OCI-M1 (cell line): ENCODE data around the gene SRP9.
"Not testable (repeated sequence)": the region's sequence is repeated elsewhere in the genome, so short reads cannot be mapped to it uniquely, and the experiment has no call there.

ENCODE experiments used
- DNase-seq: peaks from one replicate; lab custom pipeline; 2025; lab: John Stamatoyannopoulos, UW

SRP9 gene

GRCh38 chr1:225815526-225816178 lies 38.0 kb downstream of the SRP9 start:
- DNase-seq, result no peak

- no peak for DNase-seq
Observed at GRCh38 chr1:225816643-225817538, 39.3 kb downstream of the SRP9 start.

- peak; percentile 72 for DNase-seq
Observed at GRCh38 chr1:225817611-225818061, 40.0 kb downstream of the SRP9 start.

DNA sequence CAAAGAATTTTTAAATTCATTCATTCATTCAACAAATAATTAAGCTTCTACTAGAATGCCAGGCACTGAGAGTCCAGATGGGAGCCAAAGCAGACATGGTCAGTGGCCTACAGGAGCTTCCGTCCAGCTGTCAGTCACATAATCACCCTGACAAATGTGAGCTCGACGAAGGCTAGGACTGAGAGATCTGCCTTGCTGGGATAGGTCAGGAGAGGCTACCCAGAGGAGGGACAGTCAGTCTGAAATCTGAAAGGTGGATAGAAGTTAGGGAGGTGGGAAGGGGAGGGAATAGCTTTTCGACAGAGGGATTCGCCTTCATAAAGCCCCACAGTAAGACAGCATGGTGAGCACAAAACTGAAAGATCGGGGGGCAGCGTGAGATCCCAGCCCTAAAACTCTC lies 40.6 kb downstream of the SRP9 start:
- no peak for DNase-seq

DNA sequence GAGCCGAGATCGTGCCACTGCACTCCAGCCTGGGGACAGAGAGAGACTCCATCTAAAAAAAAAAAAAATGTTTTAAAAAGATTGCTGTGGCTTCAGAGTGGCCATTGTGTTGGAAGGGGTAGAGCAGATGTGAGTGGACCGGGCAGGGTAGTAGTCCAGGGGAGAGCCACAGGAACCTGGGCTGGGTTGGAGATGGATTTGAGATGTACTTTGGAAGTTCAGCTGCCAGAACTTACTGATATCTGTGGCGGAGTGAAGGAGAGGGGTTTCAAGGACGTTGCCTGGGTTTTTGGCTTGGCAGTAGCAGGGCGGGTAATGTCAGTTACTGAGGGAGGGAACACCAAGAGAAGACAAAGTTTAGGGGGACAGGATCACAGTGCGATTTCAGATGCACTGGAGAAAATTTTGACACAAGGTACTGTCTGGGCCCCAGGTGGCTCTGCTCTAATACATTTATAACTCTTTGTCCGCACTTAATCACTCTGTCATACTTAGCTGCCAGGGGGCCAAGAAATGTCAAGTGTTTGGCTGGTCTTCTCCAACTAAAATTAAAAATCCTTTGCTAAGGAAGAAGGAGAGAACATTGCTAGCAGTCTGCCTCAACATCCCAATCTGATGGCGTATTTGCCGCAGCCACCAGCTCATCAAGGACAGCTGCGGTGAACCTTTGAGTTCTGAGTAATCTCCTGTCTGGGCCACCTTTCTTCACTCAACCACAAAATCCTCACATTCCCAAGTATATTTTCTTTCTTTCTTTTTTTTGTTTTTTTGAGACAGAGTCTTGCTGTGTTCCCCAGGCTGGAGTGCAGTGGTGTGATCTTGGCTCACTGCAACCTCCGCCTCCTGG lies 41.9 kb downstream of the SRP9 start:
- no peak for DNase-seq

DNA sequence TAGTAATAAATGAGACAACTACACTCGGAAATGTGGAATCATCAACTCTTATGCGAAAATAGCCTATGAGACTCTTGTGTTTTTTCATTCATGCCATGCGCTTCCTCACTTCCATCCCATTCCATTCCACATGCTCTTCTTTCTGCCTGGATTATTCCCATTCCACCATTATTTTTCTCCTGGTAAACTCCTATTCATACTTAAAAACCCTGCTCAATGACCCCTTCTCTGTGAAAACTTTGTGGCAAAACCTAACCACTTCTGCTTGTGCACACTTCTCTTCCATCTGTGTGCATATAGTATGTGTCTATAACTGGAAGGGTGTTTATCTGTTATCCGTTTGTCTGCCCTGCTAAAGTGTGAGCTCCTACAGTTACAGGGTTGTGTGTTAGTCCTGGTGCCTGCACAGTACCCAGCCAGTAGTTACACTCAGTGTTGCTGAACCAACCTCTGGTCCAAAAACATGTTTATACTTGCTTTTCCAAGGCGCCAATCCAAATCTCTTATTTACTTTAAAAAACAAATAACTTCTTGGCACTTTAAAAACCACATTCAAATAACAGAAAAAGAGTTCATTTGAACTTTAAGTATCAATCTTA lies 43.0 kb downstream of the SRP9 start:
- DNase-seq, result no peak

DNA sequence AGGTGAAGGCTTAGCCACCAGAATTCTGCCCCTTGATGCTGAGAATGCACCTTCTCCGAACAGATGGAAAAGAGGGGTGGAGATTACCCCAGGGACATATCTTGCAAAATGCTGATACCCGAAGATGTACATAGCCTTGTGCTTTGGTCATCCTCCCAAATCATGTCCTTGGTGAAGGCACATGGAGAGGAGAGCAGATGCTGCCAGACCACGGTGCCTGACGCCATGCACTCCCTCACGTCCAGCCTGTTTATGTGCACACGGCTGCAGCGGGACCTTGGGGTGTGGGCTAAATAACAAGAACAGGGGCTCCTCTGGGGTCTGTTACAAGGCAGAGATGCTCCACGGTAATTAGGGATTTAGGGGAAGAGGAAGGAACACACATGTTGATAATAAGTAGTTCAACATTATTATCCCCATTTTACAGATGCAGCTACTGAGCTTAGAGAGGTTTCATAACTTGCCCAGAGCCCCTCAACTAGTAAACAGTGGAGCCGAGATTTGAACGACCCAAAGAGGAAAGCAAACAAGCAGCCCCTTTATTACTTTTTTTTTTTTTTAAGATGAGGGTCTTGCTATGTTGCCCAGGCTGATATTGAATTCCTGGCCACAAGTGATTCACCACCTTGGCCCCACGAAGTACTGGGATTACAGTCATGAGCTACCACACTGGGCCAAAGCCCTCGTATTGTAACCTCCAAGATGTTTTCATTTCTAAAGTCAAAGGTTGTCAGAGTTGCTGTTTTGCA lies 45.2 kb downstream of the SRP9 start:
- no peak for DNase-seq

DNA sequence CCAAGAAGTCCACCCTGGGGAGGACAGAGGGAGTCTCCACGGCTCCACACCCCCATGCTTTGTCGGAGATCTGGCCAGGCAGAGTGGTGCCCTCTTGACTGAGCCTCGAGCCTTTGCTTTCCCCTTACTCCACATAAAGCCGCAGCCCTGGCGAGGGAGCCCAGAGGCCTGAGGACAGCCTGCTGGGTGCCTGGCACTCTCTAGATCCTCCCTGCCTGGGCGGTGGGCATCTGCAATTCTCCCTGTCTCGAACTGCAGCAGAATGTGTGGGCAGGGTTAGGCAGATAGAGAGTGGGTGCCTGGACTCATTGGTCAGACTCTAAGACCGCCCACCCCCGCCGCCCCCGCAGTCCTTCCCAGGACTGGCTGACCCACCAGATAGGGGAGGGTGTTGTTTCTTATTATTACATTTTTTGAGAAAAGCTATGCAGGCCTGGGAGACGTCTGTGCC lies 46.2 kb downstream of the SRP9 start:
- no peak for DNase-seq

DNA sequence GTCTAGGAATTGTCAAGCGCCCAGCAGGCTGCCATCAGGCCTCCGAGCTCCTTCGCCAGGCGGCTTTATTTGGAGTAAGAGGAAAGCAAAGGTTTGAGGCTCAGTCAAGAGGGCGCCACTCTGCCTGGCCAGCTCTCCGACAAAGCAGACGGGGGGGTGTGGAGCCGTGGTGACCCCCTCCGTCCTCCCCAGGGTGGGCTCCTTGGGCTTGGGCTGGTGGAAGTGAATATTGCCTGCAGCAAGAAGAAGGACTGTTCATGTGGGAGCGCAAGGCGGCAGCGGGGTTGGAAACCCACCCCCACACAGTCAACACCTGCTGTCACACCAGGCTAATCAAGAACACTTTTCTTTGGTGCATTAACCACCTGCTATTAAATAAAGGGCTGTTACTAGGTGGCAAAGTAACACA lies 46.9 kb downstream of the SRP9 start:
- DNase-seq, result no peak

DNA sequence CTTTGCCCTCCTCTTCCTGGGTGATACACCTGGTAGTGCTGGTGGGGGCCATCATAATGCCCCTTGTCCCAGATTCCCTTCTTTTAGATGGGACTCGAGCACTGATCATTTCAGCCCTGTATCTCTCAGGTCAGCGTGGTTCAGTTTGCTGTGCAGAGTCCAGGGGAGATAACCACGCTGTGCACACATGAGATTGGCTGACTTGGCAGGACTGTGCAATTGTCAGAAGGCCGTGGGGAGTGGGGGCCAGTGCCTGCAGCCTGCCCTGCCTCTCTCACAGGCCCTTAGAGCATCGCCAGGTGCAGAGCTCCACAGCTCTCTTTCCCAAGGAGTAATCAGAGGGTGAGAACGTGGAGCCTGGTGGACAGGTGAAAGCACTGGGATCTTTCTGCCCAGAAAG lies 47.5 kb downstream of the SRP9 start:
- DNase-seq, result no peak

DNA sequence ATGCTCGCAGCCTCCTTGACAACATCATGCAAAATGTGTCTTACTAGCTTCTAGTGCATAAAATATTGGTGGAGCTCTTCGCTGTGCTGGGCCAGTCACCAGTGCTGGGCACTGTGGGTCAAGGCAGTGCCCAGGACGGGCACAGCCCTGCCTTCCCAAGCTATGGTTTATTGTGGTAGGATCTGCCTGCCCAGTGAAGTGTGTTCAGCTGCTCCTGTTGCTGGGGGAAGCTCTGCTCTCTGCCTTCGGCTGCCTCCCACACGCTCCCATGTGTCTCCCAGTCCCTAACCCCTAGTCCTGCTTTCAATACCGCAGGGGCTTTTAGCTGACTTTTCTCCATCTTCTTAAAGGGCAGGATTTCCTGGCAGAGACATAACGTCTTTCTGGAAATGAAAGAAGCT lies 48.0 kb downstream of the SRP9 start:
- no peak for DNase-seq

- peak; percentile 37 for DNase-seq
Observed at GRCh38 chr1:225827076-225827475, 49.5 kb downstream of the SRP9 start.

DNA sequence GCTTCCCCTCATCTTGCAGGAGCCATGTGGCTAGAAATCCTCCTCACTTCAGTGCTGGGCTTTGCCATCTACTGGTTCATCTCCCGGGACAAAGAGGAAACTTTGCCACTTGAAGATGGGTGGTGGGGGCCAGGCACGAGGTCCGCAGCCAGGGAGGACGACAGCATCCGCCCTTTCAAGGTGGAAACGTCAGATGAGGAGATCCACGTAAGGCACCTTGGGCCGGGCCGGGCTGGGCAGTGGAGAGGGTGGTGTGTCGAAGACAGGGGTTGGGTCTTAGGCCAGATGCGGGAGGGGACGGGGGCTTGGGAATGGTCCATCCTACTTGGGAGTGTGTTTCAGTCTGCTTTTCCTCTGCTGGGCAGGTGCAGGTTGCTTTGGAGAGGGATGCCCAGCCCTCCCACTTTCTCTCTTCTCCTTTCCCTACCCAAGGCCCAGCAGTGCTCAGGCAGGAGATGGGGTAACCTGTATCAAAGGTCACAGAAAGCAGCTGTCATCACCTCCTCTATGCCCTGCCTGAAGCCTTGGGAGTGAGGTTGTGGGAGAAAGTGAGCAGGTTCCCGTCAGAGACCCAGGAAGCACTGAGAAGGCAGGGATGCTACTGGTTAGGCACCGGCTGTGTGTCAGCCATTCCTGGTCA lies 51.2 kb downstream of the SRP9 start:
- no peak for DNase-seq

GRCh38 chr1:225830841-225831240 lies 53.2 kb downstream of the SRP9 start:
- no peak for DNase-seq

DNA sequence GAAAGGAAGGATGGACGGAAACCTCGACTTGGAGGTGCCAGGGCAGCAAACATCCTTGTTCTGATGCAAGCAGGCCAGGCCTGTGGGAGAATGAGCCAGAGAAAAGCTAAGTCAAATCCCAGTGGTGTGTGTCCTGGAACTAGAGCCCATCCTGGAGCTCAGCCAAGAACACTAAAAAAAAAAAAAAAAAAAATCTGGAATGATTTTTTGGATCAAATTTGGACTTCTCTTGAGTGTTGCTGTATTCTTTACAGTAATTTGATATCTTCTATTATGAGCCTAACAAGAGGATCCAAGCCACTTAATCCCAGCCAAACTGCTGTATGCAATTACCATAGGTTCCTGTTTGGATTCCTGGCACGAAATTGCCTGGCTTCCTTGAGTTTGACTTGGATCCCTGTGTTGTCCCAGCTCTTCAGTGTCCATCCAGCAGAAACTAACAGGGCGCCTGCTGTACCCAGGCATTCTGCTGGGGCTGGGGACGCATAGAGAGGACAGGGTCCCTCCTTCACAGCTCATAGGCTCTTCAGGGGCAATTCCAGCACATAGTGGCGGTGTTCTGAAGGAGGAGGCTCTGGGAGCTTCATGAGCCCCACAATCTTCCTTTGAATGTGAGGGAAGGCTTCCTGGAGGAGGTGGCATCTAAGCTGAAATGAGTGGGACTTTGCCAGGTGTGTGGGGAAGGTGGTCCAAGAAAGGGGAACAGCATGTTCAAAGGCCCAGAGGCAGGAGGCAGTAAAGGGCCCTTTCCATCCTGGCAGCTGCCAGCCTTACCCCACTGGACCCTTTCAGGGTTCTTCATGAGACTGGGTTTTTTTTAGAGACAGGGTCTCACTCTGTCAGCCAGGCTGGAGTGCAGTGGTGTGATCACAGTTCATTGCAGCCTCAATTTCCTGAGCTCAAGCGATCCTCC lies 57.0 kb downstream of the SRP9 start:
- DNase-seq, result no peak

DNA sequence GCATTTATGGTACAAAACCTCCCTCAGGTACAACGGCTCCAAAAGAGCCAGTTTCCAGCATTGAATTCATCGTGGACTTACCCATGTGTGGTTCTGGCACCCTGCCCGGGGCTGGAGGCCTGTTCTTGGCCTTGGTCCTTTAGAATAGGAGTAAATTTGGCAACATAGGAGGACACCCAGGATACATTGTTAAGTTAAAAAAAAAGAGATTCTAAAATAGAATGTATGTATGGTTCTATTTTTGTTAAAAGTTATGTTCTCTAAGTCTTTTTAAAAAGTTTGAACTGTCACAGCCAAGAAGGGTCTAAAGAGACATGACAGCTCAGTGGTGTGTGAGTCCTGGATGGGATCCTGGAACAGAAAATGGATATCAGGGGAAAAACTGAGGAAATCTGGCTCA lies 58.2 kb downstream of the SRP9 start:
- DNase-seq, result no peak

GRCh38 chr1:225836296-225836695 lies 58.7 kb downstream of the SRP9 start:
- not testable (repeated sequence) for DNase-seq

DNA sequence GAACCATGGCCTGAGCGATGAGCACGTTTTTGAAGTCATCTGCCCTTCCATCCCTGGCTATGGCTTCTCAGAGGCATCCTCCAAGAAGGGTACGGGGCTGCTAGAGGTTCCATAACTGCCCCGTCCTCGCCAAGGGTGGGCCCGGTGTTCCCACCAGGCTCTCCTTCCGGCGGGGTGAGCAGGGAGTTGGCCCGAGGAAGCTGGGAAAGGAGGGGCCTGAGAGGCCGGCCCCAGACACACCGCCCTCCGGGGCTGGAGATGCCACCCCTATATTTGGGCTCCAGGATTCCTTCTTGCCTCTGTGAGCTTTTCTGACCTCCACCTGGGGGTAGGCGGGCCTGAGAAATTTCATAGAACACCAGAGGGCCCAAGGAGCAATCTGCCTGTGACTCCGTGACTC lies 61.2 kb downstream of the SRP9 start:
- no peak for DNase-seq
